ENCODE results near the gene VAV2.

Gene VAV2

DNA sequence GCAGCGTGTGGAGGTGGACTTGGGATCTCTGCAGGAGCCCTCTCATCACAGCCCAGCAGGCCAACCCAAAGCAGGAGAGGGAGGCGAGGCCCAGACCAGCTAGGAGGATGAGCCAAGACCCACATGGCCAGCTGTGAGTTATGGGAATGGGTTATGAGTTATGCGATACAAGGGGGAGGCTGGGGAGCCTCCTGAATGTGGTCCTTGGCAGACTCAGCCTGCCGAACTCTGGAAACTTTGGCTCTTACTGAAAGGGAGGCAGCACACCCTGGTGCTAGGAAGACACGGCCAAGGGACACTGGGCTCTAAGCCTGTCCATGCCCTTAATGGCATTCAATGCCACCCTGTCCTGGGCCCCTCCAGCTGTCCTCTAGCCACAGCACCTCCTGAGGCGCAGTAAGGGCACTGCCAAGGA lies 7.7 kb upstream of the VAV2 start:
- no peak for DNase-seq (ENCODE audit: low spot score)
- H3K14ac ChIP-seq (ENCODE audit: low read length) = no peak overlapping the region
- no peak overlapping the region for H2AFZ ChIP-seq (ENCODE audit: low read length)
- no peak overlapping the region for H3K18ac ChIP-seq (ENCODE audit: low read length)
- no peak overlapping the region for H3K27ac ChIP-seq (replicated peaks; ENCODE audit: low read length)
- H3K9ac ChIP-seq (ENCODE audit: low read depth, low read length, poor library complexity) = no peak overlapping the region
- H3K4ac ChIP-seq (ENCODE audit: low read length) = no peak overlapping the region
- H3K4me1 ChIP-seq (ENCODE audit: control insufficient read depth in 2 of 2, insufficient read depth in 1 of 2, low read depth in 1 of 2, low read length in 2 of 2) = peaks cover 0 to 4% of the 10 kb centered on the region in 2 donors
- no peak overlapping the region for H3K4me3 ChIP-seq (ENCODE audit: low read length in 2 of 2)
- no peak overlapping the region for H4K8ac ChIP-seq (ENCODE audit: low read depth, low read length)
- no peaks in the 10 kb centered on the region for H3K36me3 ChIP-seq (replicated peaks in 1 of 2; ENCODE audit: control insufficient read depth in 2 of 2, insufficient read depth in 2 of 2, low read length in 2 of 2)
- H2BK5ac ChIP-seq (ENCODE audit: low read length) = no peak overlapping the region
- no peak overlapping the region for H4K91ac ChIP-seq (ENCODE audit: low read depth, low read length, poor library complexity)
- H3K4me2 ChIP-seq (ENCODE audit: insufficient read depth, low read length, poor library complexity, severe bottlenecking) = no peak overlapping the region
- peaks cover 0 to 3% (median 0%) of the 10 kb centered on the region in 3 experiments for H3K27me3 ChIP-seq (ENCODE audit: control insufficient read depth in 3 of 3, insufficient read depth in 3 of 3, low read depth in 1 of 3, low read length in 3 of 3)
- no peaks in the 10 kb centered on the region for H3K9me3 ChIP-seq (replicated peaks in 1 of 2; ENCODE audit: control insufficient read depth in 2 of 2, insufficient read depth in 1 of 2, low read depth in 1 of 2, low read length in 2 of 2)
- H2AK5ac ChIP-seq (ENCODE audit: low read depth, low read length) = peak overlapping the region; percentile 44
- H2BK120ac ChIP-seq (ENCODE audit: low read depth, low read length) = no peak overlapping the region
- H3K79me1 ChIP-seq (ENCODE audit: low read depth, low read length) = peaks cover 3% of the 10 kb centered on the region
- H2BK15ac ChIP-seq (ENCODE audit: low read length) = no peak overlapping the region
- peak overlapping the region; percentile 26 for H3K23ac ChIP-seq (ENCODE audit: low read depth, low read length, poor library complexity)
- no peak overlapping the region for H2BK12ac ChIP-seq (ENCODE audit: low read length)
- no CpG with 5 or more reads among the region's 6 CpGs for WGBS, 2 donors (ENCODE audit: extremely low coverage in 2 of 2, insufficient read length in 2 of 2, insufficient replicate concordance in 1 of 2)

DNA sequence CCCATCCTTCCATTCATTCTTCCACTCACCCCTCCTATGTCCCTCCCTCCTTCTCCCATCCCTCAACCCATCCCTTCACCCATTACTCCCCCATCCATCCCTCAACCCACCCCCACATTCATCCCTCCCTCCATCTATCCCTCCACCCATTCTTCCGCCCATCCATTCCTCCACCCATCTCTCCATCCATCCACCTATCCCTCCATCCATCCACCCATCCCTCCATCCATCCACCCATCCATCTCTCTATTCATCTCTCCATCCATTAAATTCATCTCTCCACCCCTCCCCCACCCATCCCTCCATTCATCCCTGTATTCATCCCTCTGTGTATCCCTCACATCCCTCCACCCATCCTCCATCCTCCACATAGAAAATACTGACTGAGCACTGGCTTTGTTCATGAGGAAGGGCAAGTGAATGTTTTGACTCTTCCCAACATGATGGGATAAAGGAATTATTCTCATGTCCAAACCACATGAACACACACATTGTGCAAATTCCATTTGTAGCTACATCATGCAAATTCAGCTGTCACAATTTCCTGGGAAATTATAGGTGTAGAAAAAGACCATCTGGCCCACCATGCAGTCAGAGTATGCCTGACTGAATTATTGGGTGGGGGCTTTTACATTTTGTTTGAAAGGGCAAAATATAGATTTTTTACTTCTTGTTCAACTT lies 6.9 kb upstream of the VAV2 start:
- Histone ChIP-seq H3K18ac (ENCODE audit: low read length) (no peak overlapping the region), H2BK15ac (ENCODE audit: low read length) (no peak overlapping the region), H4K91ac (ENCODE audit: low read depth, low read length, poor library complexity) (no peak overlapping the region), H3K27ac (replicated peaks; ENCODE audit: low read length) (no peak overlapping the region), H3K4ac (ENCODE audit: low read length) (no peak overlapping the region), H3K27me3 (ENCODE audit: control insufficient read depth in 3 of 3, insufficient read depth in 3 of 3, low read depth in 1 of 3, low read length in 3 of 3) (peaks cover 0 to 3% (median 0%) of the 10 kb centered on the region in 3 experiments), H3K23ac (ENCODE audit: low read depth, low read length, poor library complexity) (no peak overlapping the region), H2AFZ (ENCODE audit: low read length) (no peak overlapping the region), H3K4me2 (ENCODE audit: insufficient read depth, low read length, poor library complexity, severe bottlenecking) (no peak overlapping the region), H3K14ac (ENCODE audit: low read length) (no peak overlapping the region), H3K4me1 (ENCODE audit: control insufficient read depth in 2 of 2, insufficient read depth in 1 of 2, low read depth in 1 of 2, low read length in 2 of 2) (peaks cover 3 to 7% of the 10 kb centered on the region in 2 donors), H2BK12ac (ENCODE audit: low read length) (peak overlapping the region; percentile 9), H3K4me3 (ENCODE audit: low read length in 2 of 2) (no peak overlapping the region), H2AK5ac (ENCODE audit: low read depth, low read length) (no peak overlapping the region), H2BK120ac (ENCODE audit: low read depth, low read length) (no peak overlapping the region), H2BK5ac (ENCODE audit: low read length) (no peak overlapping the region), H3K9me3 (replicated peaks in 1 of 2; ENCODE audit: control insufficient read depth in 2 of 2, insufficient read depth in 1 of 2, low read depth in 1 of 2, low read length in 2 of 2) (no peaks in the 10 kb centered on the region), H4K8ac (ENCODE audit: low read depth, low read length) (no peak overlapping the region), H3K9ac (ENCODE audit: low read depth, low read length, poor library complexity) (no peak overlapping the region), H3K79me1 (ENCODE audit: low read depth, low read length) (peaks cover 3% of the 10 kb centered on the region), H3K36me3 (replicated peaks in 1 of 2; ENCODE audit: control insufficient read depth in 2 of 2, insufficient read depth in 2 of 2, low read length in 2 of 2) (no peaks in the 10 kb centered on the region)
- DNase-seq (ENCODE audit: low spot score) = no peak
- 100% methylated on average over 1 of the region's 1 CpG for WGBS, 2 donors (ENCODE audit: extremely low coverage in 2 of 2, insufficient read length in 2 of 2, insufficient replicate concordance in 1 of 2)

DNA sequence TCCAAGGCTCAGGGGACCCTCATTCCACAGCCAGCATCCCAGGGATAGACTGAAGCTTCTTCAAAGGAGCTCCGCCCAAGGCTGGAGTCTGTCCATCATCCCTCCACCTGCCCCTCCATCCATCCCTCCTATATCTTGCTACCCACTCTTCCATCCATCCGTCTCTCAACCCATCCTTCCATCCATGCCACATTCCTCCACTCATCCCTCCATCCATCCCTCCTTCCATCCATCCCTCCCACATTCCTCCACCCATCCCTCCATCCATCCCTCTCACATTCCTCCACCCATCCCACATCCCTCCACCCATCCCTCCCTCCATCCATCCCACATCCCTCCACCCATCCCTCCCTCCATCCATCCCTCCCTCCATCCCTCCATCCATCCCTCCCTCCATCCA lies 5.5 kb upstream of the VAV2 start:
- Histone ChIP-seq H3K9me3 (replicated peaks in 1 of 2; ENCODE audit: control insufficient read depth in 2 of 2, insufficient read depth in 1 of 2, low read depth in 1 of 2, low read length in 2 of 2) (no peaks in the 10 kb centered on the region), H2BK5ac (ENCODE audit: low read length) (no peak overlapping the region), H3K27ac (replicated peaks; ENCODE audit: low read length) (no peak overlapping the region), H4K91ac (ENCODE audit: low read depth, low read length, poor library complexity) (no peak overlapping the region), H3K36me3 (replicated peaks in 1 of 2; ENCODE audit: control insufficient read depth in 2 of 2, insufficient read depth in 2 of 2, low read length in 2 of 2) (no peaks in the 10 kb centered on the region), H3K14ac (ENCODE audit: low read length) (no peak overlapping the region), H3K4me2 (ENCODE audit: insufficient read depth, low read length, poor library complexity, severe bottlenecking) (no peak overlapping the region), H3K9ac (ENCODE audit: low read depth, low read length, poor library complexity) (no peak overlapping the region), H3K18ac (ENCODE audit: low read length) (no peak overlapping the region), H2BK15ac (ENCODE audit: low read length) (no peak overlapping the region), H2BK12ac (ENCODE audit: low read length) (no peak overlapping the region), H2AFZ (ENCODE audit: low read length) (no peak overlapping the region), H2AK5ac (ENCODE audit: low read depth, low read length) (no peak overlapping the region), H2BK120ac (ENCODE audit: low read depth, low read length) (no peak overlapping the region), H3K79me1 (ENCODE audit: low read depth, low read length) (peaks cover 3% of the 10 kb centered on the region), H3K27me3 (ENCODE audit: control insufficient read depth in 3 of 3, insufficient read depth in 3 of 3, low read depth in 1 of 3, low read length in 3 of 3) (peaks cover 0 to 3% (median 0%) of the 10 kb centered on the region in 3 experiments), H3K4ac (ENCODE audit: low read length) (no peak overlapping the region), H3K4me3 (ENCODE audit: low read length in 2 of 2) (no peak overlapping the region), H3K4me1 (ENCODE audit: control insufficient read depth in 2 of 2, insufficient read depth in 1 of 2, low read depth in 1 of 2, low read length in 2 of 2) (peaks cover 13% of the 10 kb centered on the region in 2 donors), H3K23ac (ENCODE audit: low read depth, low read length, poor library complexity) (no peak overlapping the region), H4K8ac (ENCODE audit: low read depth, low read length) (no peak overlapping the region)
- WGBS, 2 donors (ENCODE audit: extremely low coverage in 2 of 2, insufficient read length in 2 of 2, insufficient replicate concordance in 1 of 2) = 100% methylated on average over 1 of the region's 2 CpGs; no CpG with 5 or more reads in 1 of the 2 donors
- no peak for DNase-seq (ENCODE audit: low spot score)

DNA sequence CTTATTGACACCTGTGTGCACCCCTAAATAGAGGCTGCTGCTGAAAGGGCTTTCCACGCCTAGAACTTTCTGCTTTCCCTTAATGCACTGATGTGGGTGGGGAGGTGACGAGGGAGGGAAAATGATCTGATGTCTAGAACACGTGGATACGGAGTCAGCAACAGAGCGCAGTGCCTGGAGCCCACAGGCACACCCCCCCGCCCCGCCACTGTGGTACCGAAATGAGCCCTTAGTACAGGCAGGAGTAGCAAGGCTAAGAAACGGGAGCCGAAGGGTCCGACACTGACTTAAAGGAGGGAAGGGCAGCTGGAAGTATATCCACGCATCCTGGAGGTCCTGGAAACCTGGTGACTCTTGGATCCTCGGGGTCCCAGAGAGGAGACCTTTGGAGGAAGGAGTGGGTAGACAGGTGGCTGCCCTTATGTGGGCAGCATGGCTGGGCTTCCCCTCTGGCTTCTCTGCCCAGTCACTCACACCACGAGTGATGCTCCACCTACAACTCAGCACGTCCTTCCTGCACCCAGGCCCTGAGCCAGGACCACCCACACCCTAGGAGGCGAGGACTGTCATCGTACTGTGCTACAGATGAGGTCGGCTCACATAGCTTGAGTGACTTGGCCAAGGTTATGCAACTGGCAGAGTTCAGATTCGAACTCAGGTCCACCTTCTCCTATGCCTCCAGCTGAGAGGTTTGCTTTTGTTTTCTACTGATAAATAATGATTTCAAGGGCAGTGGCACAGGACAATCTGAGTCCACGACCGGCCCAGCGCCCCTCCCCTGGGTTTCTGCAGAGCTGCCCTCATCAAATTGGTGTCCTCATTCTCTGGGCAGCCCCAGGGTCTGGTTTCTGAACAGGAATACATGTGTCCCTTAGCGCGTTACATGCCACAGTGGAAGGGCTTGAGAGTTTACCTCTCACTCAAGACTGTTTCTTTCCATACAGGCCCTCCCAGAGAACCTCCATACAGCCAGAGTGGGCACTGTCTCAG lies 4.7 kb upstream of the VAV2 start:
- Histone ChIP-seq H3K4me2 (ENCODE audit: insufficient read depth, low read length, poor library complexity, severe bottlenecking) (no peak overlapping the region), H3K79me1 (ENCODE audit: low read depth, low read length) (peaks cover 6% of the 10 kb centered on the region), H2BK5ac (ENCODE audit: low read length) (no peak overlapping the region), H4K91ac (ENCODE audit: low read depth, low read length, poor library complexity) (no peak overlapping the region), H3K36me3 (replicated peaks in 1 of 2; ENCODE audit: control insufficient read depth in 2 of 2, insufficient read depth in 2 of 2, low read length in 2 of 2) (no peaks in the 10 kb centered on the region), H3K9ac (ENCODE audit: low read depth, low read length, poor library complexity) (peak overlapping the region; percentile 78), H3K27me3 (ENCODE audit: control insufficient read depth in 3 of 3, insufficient read depth in 3 of 3, low read depth in 1 of 3, low read length in 3 of 3) (peaks cover 0 to 3% (median 0%) of the 10 kb centered on the region in 3 experiments), H2BK120ac (ENCODE audit: low read depth, low read length) (no peak overlapping the region), H3K14ac (ENCODE audit: low read length) (peak overlapping the region; percentile 57), H3K18ac (ENCODE audit: low read length) (peak overlapping the region; percentile 52), H4K8ac (ENCODE audit: low read depth, low read length) (no peak overlapping the region), H3K4me1 (ENCODE audit: control insufficient read depth in 2 of 2, insufficient read depth in 1 of 2, low read depth in 1 of 2, low read length in 2 of 2) (peaks cover 13% of the 10 kb centered on the region in 2 donors), H2AK5ac (ENCODE audit: low read depth, low read length) (no peak overlapping the region), H3K4ac (ENCODE audit: low read length) (no peak overlapping the region), H3K9me3 (replicated peaks in 1 of 2; ENCODE audit: control insufficient read depth in 2 of 2, insufficient read depth in 1 of 2, low read depth in 1 of 2, low read length in 2 of 2) (no peaks in the 10 kb centered on the region), H2AFZ (ENCODE audit: low read length) (no peak overlapping the region), H2BK15ac (ENCODE audit: low read length) (peak overlapping the region; percentile 14), H3K4me3 (ENCODE audit: low read length in 2 of 2) (no peak overlapping the region), H3K27ac (replicated peaks; ENCODE audit: low read length) (no peak overlapping the region), H3K23ac (ENCODE audit: low read depth, low read length, poor library complexity) (peak overlapping the region; percentile 92), H2BK12ac (ENCODE audit: low read length) (peak overlapping the region; percentile 93)
- DNase-seq (ENCODE audit: low spot score) = no peak
- no CpG with 5 or more reads among the region's 24 CpGs for WGBS, 2 donors (ENCODE audit: extremely low coverage in 2 of 2, insufficient read length in 2 of 2, insufficient replicate concordance in 1 of 2)

All from neuronal stem cell (in vitro differentiated cells).